NAMALWA (cell line): ENCODE measurements around the gene ZYX.

Source experiments
- DNase-seq: peaks from one replicate; pipeline ENCODE4 v3.0.0-alpha.2; 2015; ENCODE audit warnings: low spot score

Gene ZYX

GRCh38 chr7:143380646-143381426 lies at the start of gene ZYX:
ZYX (plus strand) TSS chr7:143381345; CDS start chr7:143381572, 227 bp downstream.
- peak; percentile 41 for DNase-seq

- DNase-seq, result no peak
Observed at GRCh38 chr7:143334244-143334643, 46.9 kb upstream of the ZYX start.

- DNase-seq, result no peak
Observed at GRCh38 chr7:143337216-143337615, 43.9 kb upstream of the ZYX start.

GRCh38 chr7:143341842-143342241 lies 39.3 kb upstream of the ZYX start:
- no peak for DNase-seq

GRCh38 chr7:143343596-143343995 lies 37.5 kb upstream of the ZYX start:
- no peak for DNase-seq

- DNase-seq, result no peak
Observed at GRCh38 chr7:143345428-143345900, 35.7 kb upstream of the ZYX start.

- DNase-seq, result no peak
Observed at GRCh38 chr7:143346018-143346417, 35.1 kb upstream of the ZYX start.

- DNase-seq, result no peak
Observed at GRCh38 chr7:143347950-143348349, 33.2 kb upstream of the ZYX start.

GRCh38 chr7:143351060-143351459 lies 30.1 kb upstream of the ZYX start:
- no peak for DNase-seq

GRCh38 chr7:143351574-143351973 lies 29.6 kb upstream of the ZYX start:
- DNase-seq, result no peak

- DNase-seq, result no peak
Observed at GRCh38 chr7:143352531-143353002, 28.6 kb upstream of the ZYX start.

- DNase-seq, result no peak
Observed at GRCh38 chr7:143354376-143354775, 26.8 kb upstream of the ZYX start.

- DNase-seq, result no peak
Observed at GRCh38 chr7:143354965-143355364, 26.2 kb upstream of the ZYX start.

- DNase-seq, result no peak
Observed at GRCh38 chr7:143355450-143356385, 25.4 kb upstream of the ZYX start.

- no peak for DNase-seq
Observed at GRCh38 chr7:143356414-143357050, 24.6 kb upstream of the ZYX start.

- DNase-seq, result no peak
Observed at GRCh38 chr7:143358626-143359025, 22.5 kb upstream of the ZYX start.

GRCh38 chr7:143359771-143360353 lies 21.3 kb upstream of the ZYX start:
- no peak for DNase-seq

- no peak for DNase-seq
Observed at GRCh38 chr7:143360788-143361551, 20.2 kb upstream of the ZYX start.

GRCh38 chr7:143361552-143362130 lies 19.5 kb upstream of the ZYX start:
- DNase-seq, result no peak

- DNase-seq, result no peak
Observed at GRCh38 chr7:143362131-143363015, 18.8 kb upstream of the ZYX start, which contains the start of gene FAM131B. FAM131B (minus strand) TSS chr7:143362713; CDS start chr7:143362603, 110 bp downstream.
